Omental fat pad (tissue), 4 donors: Measurements from ENCODE around the gene MRAS. TPM values are rescaled to one million over a fixed set of nuclear protein-coding genes. Genes with fewer than 3 reads are reported as not detected.

Experiments used
- ATAC-seq: fragments of 150-250 bp; one replicate; pipeline ENCODE4 v1.9.1; 2016; ENCODE audit warnings: mild to moderate bottlenecking, moderate library complexity; ENCODE audit not compliant: low FRiP score
- DNase-seq: peaks from one replicate; pipeline ENCODE4 v3.0.0-alpha.2; 2019; ENCODE audit warnings: low spot score
- CTCF ChIP-seq, 3 donors: fragments of 450-650 bp; IDR thresholded peaks; one replicate each; pipeline ENCODE4 v1.5.1; 2016 to 2017; ENCODE audit warnings: antibody characterized with exemption in 3 of 3, mild to moderate bottlenecking in 3 of 3, moderate library complexity in 2 of 3
- total RNA-seq, 4 donors: library from RNA; depleted of rRNA; stranded (reverse); fragments of >200 nt; gene quantifications; one replicate each; pipeline ENCODE4 v1.1.0, GENCODE V29; 2016

MRAS gene
- total RNA-seq, 4 donors from 2014 or later: 63.1 to 210 (median 106) TPM

- DNase-seq (no peak), ATAC-seq (no peak)
- TF ChIP-seq CTCF (IDR thresholded peaks at IDR 0.05): no peak
Measured at GRCh38 chr3:138359919-138360868, 11.8 kb downstream of the MRAS start.

GRCh38 chr3:138360869-138361525 is 12.6 kb downstream of the MRAS start:
- TF ChIP-seq CTCF (IDR thresholded peaks at IDR 0.05): no peak
- ATAC-seq: no peak
- no peak for DNase-seq

- DNase-seq: no peak
- TF ChIP-seq CTCF (IDR thresholded peaks at IDR 0.05): no peak
- ATAC-seq: no peak
Measured at GRCh38 chr3:138361561-138361971, 13.2 kb downstream of the MRAS start.

GRCh38 chr3:138362538-138362937 is 14.2 kb downstream of the MRAS start:
- ATAC-seq (no peak), DNase-seq (no peak)
- no peak for TF ChIP-seq CTCF (IDR thresholded peaks at IDR 0.05)

GRCh38 chr3:138363322-138363721 is 14.9 kb downstream of the MRAS start:
- DNase-seq (no peak), ATAC-seq (no peak)
- TF ChIP-seq CTCF (IDR thresholded peaks at IDR 0.05): no peak

GRCh38 chr3:138364356-138365252 is 16.2 kb downstream of the MRAS start:
- DNase-seq (no peak), ATAC-seq (no peak)
- no peak for TF ChIP-seq CTCF (IDR thresholded peaks at IDR 0.05)
